ENCODE data around the gene TTC4. TPM values are rescaled to one million over a fixed set of nuclear protein-coding genes. Genes with fewer than 3 reads are reported as not detected.

The TTC4 gene
- total and polyA plus RNA-seq, 2 of the 4 experiments (the other 2 are of a cell fraction), result 21.6 to 27.1 TPM

- ChIA-PET CTCF (no interaction called here), POLR2A (ENCODE audit: unreplicated experiment) (no interaction called here)
- Histone ChIP-seq H2BK20ac (ENCODE audit: low read depth, low read length) (no peak overlapping the region), H2BK120ac (ENCODE audit: low read depth, low read length) (no peak overlapping the region), H3K79me1 (ENCODE audit: low read depth in 1 of 2, low read length in 2 of 2) (no peaks in the 10 kb centered on the region), H3K27me3 (ENCODE audit: control insufficient read depth, insufficient read depth, low read length) (peaks cover 29% of the 10 kb centered on the region), H3K4me2 (ENCODE audit: low read depth, low read length) (no peak overlapping the region), H3K4ac (ENCODE audit: low read depth, low read length) (no peak overlapping the region), H3K4me1 (ENCODE audit: control insufficient read depth, insufficient read depth, low read length) (no peaks in the 10 kb centered on the region), H3K18ac (ENCODE audit: low read depth, low read length) (no peak overlapping the region), H2AK9ac (replicated peaks; ENCODE audit: low read depth, low read length, poor library complexity) (no peak overlapping the region), H3K14ac (replicated peaks; ENCODE audit: low read depth, low read length) (no peak overlapping the region), H3K4me3 (ENCODE audit: insufficient read depth, low read depth, low read length) (no peak overlapping the region), H3K9me3 (ENCODE audit: control insufficient read depth, insufficient read depth, low read length) (no peaks in the 10 kb centered on the region), H4K8ac (ENCODE audit: low read depth in 2 of 2, low read length in 2 of 2) (no peak overlapping the region), H3K9ac (ENCODE audit: low read depth, low read length) (no peak overlapping the region), H4K20me1 (ENCODE audit: insufficient read depth, low read length) (no peaks in the 10 kb centered on the region), H3K36me3 (ENCODE audit: control insufficient read depth, insufficient read depth, low read length) (no peaks in the 10 kb centered on the region), H3K23ac (ENCODE audit: low read depth, low read length) (no peak overlapping the region), H3K56ac (ENCODE audit: extremely low read depth, insufficient read depth, low read length) (no peak overlapping the region), H2BK15ac (ENCODE audit: low read depth, low read length) (no peak overlapping the region), H4K5ac (ENCODE audit: low read depth, low read length) (no peak overlapping the region), H3K27ac (ENCODE audit: insufficient read depth, low read length) (no peak overlapping the region), H4K91ac (ENCODE audit: insufficient read depth, low read depth, low read length) (no peak overlapping the region), H2BK5ac (ENCODE audit: low read depth, low read length, poor library complexity, severe bottlenecking) (no peak overlapping the region), H3K9me1 (ENCODE audit: insufficient read depth, low read length) (0 out of 2 replicates have a peak, but pooled peaks cover 6% of the 10 kb centered on the region), H2AFZ (replicated peaks; ENCODE audit: low read length, poor library complexity) (no peak overlapping the region), H2AK5ac (ENCODE audit: low read depth, low read length) (no peak overlapping the region)
- TF ChIP-seq POLR2A (IDR thresholded peaks at IDR 0.05; ENCODE audit: low read depth, low read length), result no peak
- no peak for TF ChIP-seq FOS (IDR thresholded peaks at IDR 0.05; ENCODE audit: low read depth, low read length)
- no peak for TF ChIP-seq CTCF (conservative IDR thresholded peaks at IDR 0.05; ENCODE audit: low read depth, low read length)
- TF ChIP-seq RCOR1 (IDR thresholded peaks at IDR 0.05; ENCODE audit: insufficient replicate concordance, low read length), result no peak
- TF ChIP-seq SMC3 (IDR thresholded peaks at IDR 0.05; ENCODE audit: low read depth, low read length), result no peak
- no peak for TF ChIP-seq MAFK (IDR thresholded peaks at IDR 0.05; ENCODE audit: low read depth, low read length)
- TF ChIP-seq CEBPB (IDR thresholded peaks at IDR 0.05; ENCODE audit: low read depth, low read length), result no peak
- no peak for TF ChIP-seq USF2 (IDR thresholded peaks at IDR 0.05; ENCODE audit: low read depth, low read length)
- no peak for TF ChIP-seq MXI1 (IDR thresholded peaks at IDR 0.05; ENCODE audit: borderline replicate concordance, low read depth, low read length)
- TF ChIP-seq CHD1 (IDR thresholded peaks at IDR 0.05; ENCODE audit: low read depth, low read length), result no peak
- TF ChIP-seq RAD21 (IDR thresholded peaks at IDR 0.05; ENCODE audit: low read length), result no peak
- TF ChIP-seq ELK1 (IDR thresholded peaks at IDR 0.05; ENCODE audit: borderline replicate concordance, low read depth, low read length), result no peak
- no peak for TF ChIP-seq NFE2L2 (IDR thresholded peaks at IDR 0.05; ENCODE audit: low read depth, low read length)
- TF ChIP-seq BHLHE40 (IDR thresholded peaks at IDR 0.05; ENCODE audit: low read depth, low read length), result no peak
- no peak for TF ChIP-seq RFX5 (IDR thresholded peaks at IDR 0.05; ENCODE audit: low read depth, low read length)
- BruUV-seq (replicated peaks), result no TSS peak
- intact Hi-C loops (cut with micrococcal nuclease), result no loop called here
- in situ Hi-C loops (cut with MboI; ENCODE audit: low sequenced_read_pairs), result no loop called here
- ATAC-seq (ENCODE audit: low read depth) (no peak), DNase-seq (no peak)
- no CpG with 5 or more reads among the region's 3 CpGs for WGBS, 2 experiments (ENCODE audit: extremely low coverage in 2 of 2, insufficient read length in 1 of 2)
- dilution Hi-C loops (cut with HindIII; ENCODE audit: low sequenced_read_pairs, unreplicated experiment), result no loop called here
Measured at GRCh38 chr1:54710434-54710833, 5.2 kb upstream of the TTC4 start.

Measured in IMR-90 (cell line).